ENCODE data around the gene SRBD1. TPM values are rescaled to one million over a fixed set of nuclear protein-coding genes. Genes with fewer than 3 reads are reported as not detected.
A peak's percentile ranks its signal among the peaks of the same experiment; 100 is the strongest.

The SRBD1 gene
- total RNA-seq, 6 experiments from 2014 or later: 7.4 to 14.1 (median 9.4) TPM

GRCh38 chr2:45647356-45647755 lies 36.3 kb upstream of the SRBD1 start:
- Histone ChIP-seq H3K36me3 (no peaks in the 10 kb centered on the region), H3K27me3 (no peaks in the 10 kb centered on the region), H3K9me3 (no peaks in the 10 kb centered on the region), H3K27ac (no peak overlapping the region), H3K4me1 (peaks cover 0 to 21% (median 5%) of the 10 kb centered on the region in 4 donors), H3K4me3 (no peak overlapping the region)
- intact Hi-C loops (cut with DNase I): loop anchor here in 1 of 2 donors (10.0 kb wide), 1 partner anchor 127 kb away; no protein-coding TSS in a partner anchor
- 85% methylated on average over 4 of the region's 9 CpGs for WGBS (ENCODE audit: insufficient coverage, low coverage, low lambda C conversion rate, missing lambda C conversion rate)
- TF ChIP-seq POLR2A (IDR thresholded peaks at IDR 0.05) (no peak), CTCF (IDR thresholded peaks at IDR 0.05) (no peak)
- DNase-seq (no peak), ATAC-seq (no peak)

- 100% methylated on average over 2 of the region's 2 CpGs for WGBS (ENCODE audit: insufficient coverage, low coverage, low lambda C conversion rate, missing lambda C conversion rate)
- no peak for ATAC-seq
- intact Hi-C loops (cut with DNase I): loop anchor here in 1 of 2 donors (10.0 kb wide), 1 partner anchor 129 kb away; no protein-coding TSS in a partner anchor
- no peaks in the 10 kb centered on the region for H3K27me3 ChIP-seq
- no peak overlapping the region for H3K27ac ChIP-seq
- no peak for TF ChIP-seq POLR2A (IDR thresholded peaks at IDR 0.05)
- TF ChIP-seq CTCF (IDR thresholded peaks at IDR 0.05): no peak
- H3K4me1 ChIP-seq: peaks cover 0 to 18% (median 5%) of the 10 kb centered on the region in 4 donors
- DNase-seq: no peak
- H3K9me3 ChIP-seq: no peaks in the 10 kb centered on the region
- no peaks in the 10 kb centered on the region for H3K36me3 ChIP-seq
- no peak overlapping the region for H3K4me3 ChIP-seq
Observed at GRCh38 chr2:45646289-45646688, 35.2 kb upstream of the SRBD1 start.

- H3K36me3 ChIP-seq: no peaks in the 10 kb centered on the region
- H3K4me3 ChIP-seq: peak overlapping the region; percentile 61 to 67 (median 62)
- TF ChIP-seq POLR2A (IDR thresholded peaks at IDR 0.05) (no peak), CTCF (IDR thresholded peaks at IDR 0.05) (peak; percentile 86 to 99 (median 96))
- H3K9me3 ChIP-seq: no peaks in the 10 kb centered on the region
- H3K4me1 ChIP-seq: peaks cover 0 to 10% (median 5%) of the 10 kb centered on the region in 4 donors
- peak overlapping the region in 2 of 3 donors; percentile 39 to 54 for H3K27ac ChIP-seq
- WGBS (ENCODE audit: insufficient coverage, low coverage, low lambda C conversion rate, missing lambda C conversion rate): 17% methylated on average over 17 of the region's 49 CpGs
- intact Hi-C loops (cut with DNase I): loop anchor here (5.0 to 10.0 kb wide), 3 partner anchors 131 to 293 kb away; no protein-coding TSS in a partner anchor
- peak; percentile 77 to 82 (median 78) for DNase-seq
- ATAC-seq: peak; percentile 95 to 99 (median 98)
- no peaks in the 10 kb centered on the region for H3K27me3 ChIP-seq
Observed at GRCh38 chr2:45643543-45644542, 32.8 kb upstream of the SRBD1 start.

GRCh38 chr2:45643095-45643494 lies 32.0 kb upstream of the SRBD1 start:
- DNase-seq (peak in 1 of 3 donors; percentile 47), ATAC-seq (peak; percentile 39 to 55 (median 44))
- intact Hi-C loops (cut with DNase I): loop anchor here (5.0 to 10.0 kb wide), 3 partner anchors 132 to 294 kb away; no protein-coding TSS in a partner anchor
- H3K4me3 ChIP-seq: peak overlapping the region; percentile 61 to 67 (median 62)
- H3K27ac ChIP-seq: peak overlapping the region in 1 of 3 donors; percentile 54
- H3K27me3 ChIP-seq: no peaks in the 10 kb centered on the region
- peaks cover 0 to 10% (median 5%) of the 10 kb centered on the region in 4 donors for H3K4me1 ChIP-seq
- WGBS (ENCODE audit: insufficient coverage, low coverage, low lambda C conversion rate, missing lambda C conversion rate): 22% methylated on average over 7 of the region's 11 CpGs
- no peaks in the 10 kb centered on the region for H3K36me3 ChIP-seq
- no peak for TF ChIP-seq CTCF (IDR thresholded peaks at IDR 0.05)
- H3K9me3 ChIP-seq: no peaks in the 10 kb centered on the region
